ENCODE measurements around the gene TSPAN4. TPM values are rescaled to one million over a fixed set of nuclear protein-coding genes. Genes with fewer than 3 reads are reported as not detected.

TSPAN4 gene
- total RNA-seq, 1 experiment from 2014 or later, result 205 TPM

- no peak for DNase-seq (ENCODE audit: low read depth)
Measured at GRCh38 chr11:821512-822371, 20.9 kb upstream of the TSPAN4 start.

DNA sequence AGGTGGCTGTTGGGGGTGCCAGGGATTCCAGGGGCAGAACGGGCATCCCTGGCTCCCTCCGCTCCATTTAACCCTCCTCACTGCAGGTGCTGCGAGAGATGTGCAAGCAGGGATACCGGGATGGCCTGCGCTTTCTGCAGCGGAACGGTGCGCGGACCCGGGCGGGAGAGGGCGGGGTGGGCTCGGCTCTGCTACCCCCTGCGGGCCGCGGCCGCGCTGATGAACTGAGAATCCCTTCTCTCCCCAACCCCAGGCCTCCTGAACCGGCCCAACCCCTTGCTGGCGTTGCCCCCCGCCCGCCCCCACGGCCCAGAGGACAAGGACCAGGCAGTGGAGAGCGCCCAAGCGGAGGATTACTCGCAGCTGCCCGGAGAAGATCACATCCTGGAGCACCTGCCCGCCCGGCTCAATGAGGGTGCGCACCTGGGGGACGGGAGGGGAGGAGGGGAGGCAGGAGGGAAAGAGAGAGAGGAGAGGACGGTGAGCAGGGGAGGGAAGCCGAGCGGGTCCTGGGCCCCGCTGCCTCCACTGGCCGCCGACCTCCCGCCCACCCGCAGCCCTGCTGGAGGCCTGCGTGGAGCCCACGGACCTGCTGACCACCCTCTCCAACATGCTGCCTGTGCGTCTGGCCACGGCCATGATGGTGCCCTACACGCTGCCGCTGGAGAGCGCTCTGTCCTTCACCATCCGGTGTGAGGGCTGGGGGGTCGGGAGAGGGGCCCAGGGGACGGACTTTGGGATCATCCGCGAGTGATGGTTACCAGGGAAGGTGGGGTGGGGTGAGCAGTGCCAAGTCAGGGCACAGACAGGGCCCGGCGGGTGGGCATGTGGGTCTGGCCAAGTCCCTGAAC lies 19.0 kb upstream of the TSPAN4 start:
- no peak for DNase-seq (ENCODE audit: low read depth)

DNA sequence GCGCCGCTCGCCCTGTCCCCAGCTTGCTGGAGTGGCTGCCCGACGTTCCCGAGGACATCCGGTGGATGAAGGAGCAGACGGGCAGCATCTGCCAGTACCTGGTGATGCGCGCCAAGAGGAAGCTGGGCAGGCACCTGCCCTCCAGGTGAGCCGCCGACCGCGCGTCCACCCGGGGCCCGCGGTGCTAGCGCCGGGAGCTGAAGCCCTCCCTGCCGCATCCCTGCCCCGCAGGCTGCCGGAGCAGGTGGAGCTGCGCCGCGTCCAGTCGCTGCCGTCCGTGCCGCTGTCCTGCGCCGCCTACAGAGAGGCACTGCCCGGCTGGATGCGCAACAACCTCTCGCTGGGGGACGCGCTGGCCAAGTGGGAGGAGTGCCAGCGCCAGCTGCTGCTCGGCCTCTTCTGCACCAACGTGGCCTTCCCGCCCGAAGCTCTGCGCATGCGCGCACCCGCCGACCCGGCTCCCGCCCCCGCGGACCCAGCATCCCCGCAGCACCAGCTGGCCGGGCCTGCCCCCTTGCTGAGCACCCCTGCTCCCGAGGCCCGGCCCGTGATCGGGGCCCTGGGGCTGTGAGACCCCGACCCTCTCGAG lies 18.3 kb upstream of the TSPAN4 start:
- no peak for DNase-seq (ENCODE audit: low read depth)

GRCh38 chr11:824942-825341 lies 17.7 kb upstream of the TSPAN4 start:
- no peak for DNase-seq (ENCODE audit: low read depth)

- no peak for DNase-seq (ENCODE audit: low read depth)
Measured at GRCh38 chr11:825366-826226, 17.1 kb upstream of the TSPAN4 start.

- no peak for DNase-seq (ENCODE audit: low read depth)
Measured at GRCh38 chr11:826227-826621, 16.4 kb upstream of the TSPAN4 start.

- no peak for DNase-seq (ENCODE audit: low read depth)
Measured at GRCh38 chr11:826836-827145, 15.9 kb upstream of the TSPAN4 start.

DNA sequence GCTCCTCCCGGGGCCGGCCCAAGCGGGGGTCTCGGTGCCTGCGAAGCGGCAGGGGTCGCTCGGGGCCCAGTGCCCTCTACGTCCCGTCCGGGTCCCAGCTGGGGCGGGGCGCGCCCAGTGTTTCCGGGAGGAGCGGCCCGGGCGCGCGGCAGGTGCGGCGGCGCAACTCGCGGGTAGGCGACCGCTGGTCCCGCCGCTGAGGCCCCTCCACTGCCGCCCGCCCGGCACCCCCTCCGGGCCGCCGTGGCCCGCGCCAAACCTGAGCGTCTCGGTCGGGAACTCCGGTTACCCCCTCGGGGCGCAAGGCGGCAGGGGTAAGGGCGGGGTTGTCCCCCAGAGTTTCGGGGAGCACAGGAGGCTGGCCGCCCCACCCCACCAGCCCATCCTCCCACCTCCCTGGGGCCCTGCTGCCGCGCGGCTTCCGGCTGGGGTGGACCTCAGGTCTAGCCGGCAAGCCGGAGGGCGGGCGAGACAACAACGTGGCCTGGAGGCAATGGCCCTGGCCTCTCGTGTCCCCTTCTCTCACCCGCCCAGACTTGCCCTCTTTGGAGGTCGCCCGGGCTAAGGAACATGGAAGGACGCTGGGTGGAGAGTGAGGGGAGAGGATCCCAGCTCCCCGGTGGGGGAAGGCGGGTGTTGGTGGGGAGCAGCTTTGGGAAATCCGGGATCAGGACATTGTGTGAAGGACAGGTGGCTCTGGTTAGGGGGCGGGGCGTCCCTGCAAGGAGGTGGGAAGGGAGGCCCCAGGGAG lies 15.3 kb upstream of the TSPAN4 start:
- DNase-seq (ENCODE audit: low read depth), result no peak

- DNase-seq (ENCODE audit: low read depth), result no peak
Measured at GRCh38 chr11:827897-828192, 14.8 kb upstream of the TSPAN4 start, which contains the start of gene CRACR2B. Gene CRACR2B, plus strand, starts transcription at chr11:827919. Its CDS starts 689 bp downstream, at chr11:828608.

DNA sequence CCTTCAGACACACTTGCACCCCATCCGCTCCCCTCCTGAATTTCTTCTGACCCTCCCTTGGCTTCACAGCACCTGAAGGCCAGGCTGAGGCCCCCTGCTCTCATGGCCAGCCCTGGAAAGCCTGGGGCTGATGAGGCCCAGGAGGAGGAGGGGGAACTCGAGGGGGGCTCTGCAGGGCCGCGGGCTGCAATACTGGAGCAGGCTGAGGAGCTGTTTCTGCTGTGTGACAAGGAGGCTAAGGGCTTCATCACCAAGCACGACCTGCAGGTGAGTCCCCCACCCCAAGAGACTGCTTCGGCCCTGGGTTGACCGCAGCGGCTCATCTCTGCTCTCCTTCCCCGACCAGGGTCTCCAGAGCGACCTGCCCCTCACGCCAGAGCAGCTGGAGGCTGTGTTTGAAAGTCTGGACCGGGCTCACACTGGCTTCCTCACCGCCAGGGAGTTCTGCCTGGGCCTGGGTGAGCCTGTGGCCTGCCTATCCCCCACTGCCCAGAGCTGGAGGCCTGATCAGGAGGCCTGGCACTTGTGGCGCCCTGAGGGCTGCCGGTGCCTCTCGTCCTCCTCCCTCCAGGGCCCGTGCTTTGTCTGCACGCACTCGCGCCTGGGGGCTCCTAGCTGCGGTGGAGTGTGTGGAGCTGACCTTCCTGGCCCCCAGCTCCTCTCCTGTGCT lies 14.0 kb upstream of the TSPAN4 start:
- DNase-seq (ENCODE audit: low read depth), result no peak

- no peak for DNase-seq (ENCODE audit: low read depth)
Measured at GRCh38 chr11:829176-829846, 13.3 kb upstream of the TSPAN4 start.

- DNase-seq (ENCODE audit: low read depth), result no peak
Measured at GRCh38 chr11:829847-830294, 12.8 kb upstream of the TSPAN4 start.

GRCh38 chr11:830295-831117 lies 12.1 kb upstream of the TSPAN4 start:
- no peak for DNase-seq (ENCODE audit: low read depth)

DNA sequence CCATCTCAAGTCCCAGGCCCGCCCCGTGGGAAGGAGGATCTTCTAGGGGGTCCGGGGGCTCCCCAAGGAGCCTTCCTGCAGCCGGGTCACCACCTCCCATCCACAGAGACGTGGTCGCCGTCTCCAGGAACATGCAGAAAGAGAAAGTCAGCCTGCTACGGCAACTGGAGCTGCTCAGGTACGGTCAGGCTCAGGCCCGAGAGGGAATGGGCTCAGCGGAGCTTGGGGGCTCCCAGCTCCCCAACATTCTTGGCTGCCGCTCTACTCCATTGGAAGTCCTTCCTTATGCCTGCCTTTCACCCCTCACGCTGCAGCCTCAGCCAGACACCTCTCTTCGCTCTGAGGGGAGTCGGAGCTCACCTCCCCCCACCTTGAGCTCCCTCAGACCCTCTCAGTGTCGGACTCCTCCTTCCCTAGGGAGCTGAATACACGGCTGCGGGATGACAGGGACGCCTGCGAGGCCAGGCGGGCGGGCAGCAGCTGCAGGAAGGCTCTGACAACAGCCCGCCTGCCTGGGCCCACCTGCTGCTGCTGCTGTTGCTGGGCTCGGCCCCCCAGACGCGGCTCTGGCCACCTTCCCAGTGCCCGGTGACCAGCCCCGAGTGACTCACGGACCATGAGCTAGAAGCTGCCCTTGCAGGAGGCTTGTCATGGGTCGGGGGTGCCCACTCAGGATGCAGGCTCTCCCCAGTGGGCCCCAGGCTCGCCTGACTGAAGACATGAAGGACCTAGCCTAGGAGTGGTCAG lies 11.4 kb upstream of the TSPAN4 start:
- DNase-seq (ENCODE audit: low read depth), result peak; percentile 89

GRCh38 chr11:831961-832528 lies 10.6 kb upstream of the TSPAN4 start:
- DNase-seq (ENCODE audit: low read depth), result no peak

DNA sequence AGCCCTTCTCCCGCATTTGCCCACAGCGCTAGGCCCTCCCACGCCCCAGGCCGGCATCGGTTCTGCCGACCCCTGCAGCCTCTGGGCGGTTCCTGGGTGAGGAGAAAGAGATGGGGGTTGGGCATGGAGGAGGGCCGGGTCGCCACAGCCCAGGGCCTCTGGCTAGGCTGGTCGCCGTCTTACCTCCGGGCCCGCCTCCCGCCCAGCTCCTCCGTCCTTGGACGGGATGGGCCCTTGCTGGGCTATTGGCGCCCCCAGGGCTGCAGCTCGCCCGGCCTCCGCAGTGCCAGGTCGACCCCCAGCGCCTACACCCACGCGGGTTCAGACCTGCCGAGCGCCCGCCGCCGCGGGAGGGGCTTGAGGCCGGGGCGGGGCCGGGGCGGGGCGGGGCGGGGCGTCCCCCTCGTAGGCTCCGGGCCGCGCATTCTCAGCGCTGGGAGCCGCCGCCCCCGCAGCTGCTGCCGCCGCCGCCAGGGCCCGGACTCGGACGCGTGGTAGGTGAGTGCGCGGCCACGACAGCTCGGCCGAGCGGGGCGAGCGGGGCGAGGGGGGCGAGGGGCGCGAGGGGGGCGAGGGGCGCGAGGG lies 10.0 kb upstream of the TSPAN4 start, which contains the start of gene CD151:
TSS of gene CD151 (plus strand) at position 424 of the 585 bp plus-strand sequence. CDS start 3,118 bp downstream, outside the sequence.
- DNase-seq (ENCODE audit: low read depth), result peak; percentile 66
